IPS-NIHi7 (cell line): ENCODE measurements around the gene TMEM247.
"Not testable (repeated sequence)": the region's sequence is repeated elsewhere in the genome, so short reads cannot be mapped to it uniquely, and the experiment has no call there.

Experiments
- DNase-seq: peaks from one replicate; pipeline ENCODE4 v3.0.0; 2012; ENCODE audit warnings: mixed read lengths; ENCODE audit errors: extremely low spot score

TMEM247 gene

DNA sequence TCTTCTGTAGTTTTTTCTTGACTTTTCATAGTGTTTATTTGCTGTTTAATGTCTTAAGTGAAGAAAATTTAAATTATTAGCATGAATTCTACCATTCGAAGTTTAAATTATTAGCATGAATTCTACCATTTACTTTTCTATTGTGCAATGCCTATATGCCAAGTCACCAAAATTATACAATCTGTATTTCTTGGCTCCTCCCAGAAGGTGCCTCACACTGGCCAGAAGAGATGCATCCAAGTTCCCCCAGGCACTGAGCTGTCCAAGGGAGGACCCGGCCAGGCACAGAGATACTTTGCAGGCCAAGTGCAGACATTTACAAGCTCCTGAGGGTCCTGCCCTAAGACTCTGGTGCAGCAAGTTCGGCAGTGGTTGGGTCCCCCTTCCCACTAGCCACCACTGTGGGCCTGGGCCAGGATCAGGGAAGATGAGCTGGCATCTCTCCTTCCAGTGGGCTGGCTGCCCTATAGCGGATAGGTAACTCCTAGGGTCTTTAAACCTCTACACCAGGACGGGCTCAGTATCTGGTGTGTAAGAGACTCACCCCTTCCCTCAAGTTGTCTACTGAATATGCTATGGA, 31.3 kb downstream of the TMEM247 start:
- DNase-seq = no peak

DNA sequence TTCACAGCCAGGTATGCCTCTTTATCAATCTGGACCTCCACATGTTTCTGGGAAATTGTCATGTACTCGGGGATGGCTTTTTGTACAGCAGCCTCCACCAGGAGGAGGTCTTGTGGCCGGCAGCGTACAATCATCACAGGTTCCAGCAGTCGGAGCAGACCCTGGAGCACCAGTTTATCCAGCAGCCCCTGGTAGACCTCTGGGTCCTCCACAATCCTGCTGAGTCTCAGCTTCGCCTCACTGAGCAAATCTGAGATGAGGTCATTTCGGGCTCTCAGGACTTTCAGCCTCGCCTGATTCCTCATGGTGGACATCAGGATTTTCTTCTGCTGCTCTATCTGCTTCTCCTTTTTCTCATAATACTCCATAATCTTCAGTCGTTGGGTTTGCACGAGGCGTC, 32.8 kb downstream of the TMEM247 start:
- DNase-seq = no peak

DNA sequence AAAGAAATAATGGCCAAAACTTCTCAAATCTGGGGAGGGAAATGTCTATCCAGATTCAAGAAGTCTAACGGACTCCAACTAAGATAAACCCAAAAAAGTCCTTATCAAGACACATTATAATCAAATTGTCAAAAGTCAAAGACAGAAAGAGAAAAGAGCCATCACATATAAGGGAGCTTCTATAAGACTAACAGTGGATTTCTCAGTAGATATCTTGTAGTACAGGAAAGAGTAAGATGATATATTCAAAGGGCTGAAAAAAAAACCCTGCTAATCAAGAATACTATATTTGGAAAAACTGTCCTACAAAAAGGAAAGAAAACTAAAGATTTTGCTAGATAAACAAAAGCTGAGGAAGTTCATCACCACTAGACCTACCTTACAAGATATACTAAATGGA, 35.4 kb downstream of the TMEM247 start:
- no peak for DNase-seq

DNA sequence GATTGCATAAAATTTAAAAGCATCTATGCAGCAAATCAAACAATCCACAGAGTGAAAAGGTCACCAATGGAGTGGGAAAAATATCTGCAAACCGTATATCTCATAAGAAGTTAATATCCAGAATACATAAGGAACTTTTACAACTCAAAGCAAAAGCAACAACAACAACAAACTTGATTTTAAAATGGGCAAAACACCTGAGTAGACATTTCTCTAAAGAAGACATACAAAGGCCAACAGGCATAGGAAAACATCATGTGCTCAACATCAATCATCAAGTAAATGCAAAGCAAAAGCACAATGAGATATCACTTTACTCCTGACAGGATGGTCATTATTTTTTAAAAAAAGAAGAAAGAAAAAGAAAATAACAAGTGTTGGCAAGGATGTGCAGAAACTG, 38.1 kb downstream of the TMEM247 start:
- DNase-seq = no peak

DNA sequence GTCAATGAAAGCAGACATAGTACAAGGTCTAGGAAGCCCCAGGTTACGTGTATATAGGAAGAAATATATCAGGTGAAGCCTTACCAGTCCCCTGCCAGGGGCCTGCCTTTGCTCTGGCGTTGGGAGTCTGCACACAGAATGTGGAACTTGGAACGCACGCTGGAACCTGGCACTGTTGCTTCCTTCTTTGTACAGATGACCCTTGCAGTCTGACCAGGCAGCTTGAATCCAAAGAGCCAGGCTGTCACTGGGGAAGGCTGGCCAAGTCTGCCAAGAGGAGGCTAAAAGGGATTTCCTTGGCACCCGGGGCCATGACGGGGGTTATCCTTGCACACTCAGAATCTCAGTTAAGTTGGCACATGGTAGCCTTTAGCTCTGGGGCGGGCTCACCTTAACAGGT, 39.5 kb downstream of the TMEM247 start:
- no peak for DNase-seq

DNA sequence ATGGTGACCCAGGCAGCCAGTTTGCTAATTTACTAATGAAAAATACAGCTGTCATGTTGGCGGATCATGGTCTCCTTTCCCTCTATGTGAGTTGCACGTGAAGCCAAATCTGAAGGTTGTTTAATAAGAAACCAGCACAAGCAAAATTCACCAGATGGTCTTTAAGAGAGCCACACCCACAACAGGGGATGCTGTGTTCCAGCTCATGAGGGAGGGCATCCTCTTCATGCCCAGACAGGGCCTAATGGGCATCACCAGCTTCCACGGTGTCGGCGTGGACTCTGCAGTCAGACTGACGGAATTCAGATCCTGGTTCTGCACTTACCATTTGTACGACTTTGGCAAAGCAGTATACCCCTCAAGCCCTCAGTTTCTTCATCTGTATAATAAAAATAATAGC, 39.9 kb downstream of the TMEM247 start:
- DNase-seq = no peak

DNA sequence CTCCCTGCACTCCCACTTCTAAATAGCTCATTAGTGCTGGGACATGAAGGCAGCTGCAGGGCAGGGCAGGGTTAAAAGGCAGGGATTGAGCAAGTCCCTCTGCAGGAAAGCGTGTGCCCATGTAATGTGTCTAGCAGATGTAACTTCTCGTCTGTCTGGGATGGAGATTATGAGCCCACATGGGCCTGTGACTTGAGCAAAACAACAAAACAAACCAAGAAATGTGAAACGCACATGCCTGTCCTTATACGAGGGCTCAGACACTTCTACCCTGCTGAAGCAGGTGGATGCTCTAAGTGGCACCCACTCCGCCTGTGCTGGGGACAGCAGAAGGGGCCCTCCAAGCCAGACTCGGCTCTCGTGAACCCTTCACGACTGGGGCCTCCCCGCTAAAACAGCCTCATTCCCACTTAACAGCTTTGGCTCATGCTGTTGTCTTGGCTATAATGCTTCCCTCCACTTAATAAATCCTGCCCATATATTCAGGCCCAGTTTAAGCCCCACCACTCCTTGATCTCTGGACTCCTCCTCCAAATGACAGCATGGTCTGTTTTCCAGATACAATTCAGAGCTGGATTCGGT, 40.9 kb downstream of the TMEM247 start:
- no peak for DNase-seq

DNA sequence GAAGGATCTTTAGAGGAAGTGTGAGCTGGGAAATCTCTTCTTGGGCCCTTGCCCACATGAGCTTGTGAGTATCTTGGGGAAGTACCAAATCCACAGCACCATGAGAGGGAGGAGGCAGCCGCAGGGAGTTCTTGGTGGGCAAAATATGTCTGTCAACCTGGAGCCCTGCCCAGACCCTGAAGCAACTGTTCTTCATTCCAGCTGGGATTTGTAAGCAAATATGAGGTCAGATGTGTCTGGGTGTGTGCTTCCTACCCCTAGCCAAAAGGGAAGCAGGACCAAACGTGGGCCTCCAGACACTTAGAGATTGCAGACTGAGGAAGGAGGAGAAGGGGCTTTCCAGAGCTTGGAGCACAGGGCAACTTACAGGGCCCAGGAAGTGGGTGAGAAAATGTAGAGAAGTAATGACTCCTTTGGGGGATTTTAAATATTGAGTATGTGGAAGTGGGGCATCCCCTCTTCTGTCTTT, 41.9 kb downstream of the TMEM247 start:
- no peak for DNase-seq

DNA sequence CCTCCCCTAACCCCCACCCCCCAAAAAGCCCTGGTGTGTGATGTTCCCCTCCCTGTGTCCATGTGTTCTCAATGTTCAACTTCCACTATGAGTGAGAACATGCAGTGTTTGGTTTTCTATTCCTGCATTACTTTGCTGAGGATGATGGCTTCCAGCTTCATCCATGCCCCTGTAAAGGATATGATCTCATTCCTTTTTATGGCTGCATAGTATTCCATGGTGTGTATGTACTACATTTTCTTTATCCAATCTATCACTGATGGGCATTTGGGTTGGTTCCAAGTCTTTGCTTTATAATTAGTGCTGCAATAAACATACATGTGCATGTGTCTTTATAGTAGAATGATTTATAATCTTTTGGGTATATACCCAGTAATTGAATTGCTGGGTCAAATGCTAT, 43.0 kb downstream of the TMEM247 start:
- not testable (repeated sequence) for DNase-seq

DNA sequence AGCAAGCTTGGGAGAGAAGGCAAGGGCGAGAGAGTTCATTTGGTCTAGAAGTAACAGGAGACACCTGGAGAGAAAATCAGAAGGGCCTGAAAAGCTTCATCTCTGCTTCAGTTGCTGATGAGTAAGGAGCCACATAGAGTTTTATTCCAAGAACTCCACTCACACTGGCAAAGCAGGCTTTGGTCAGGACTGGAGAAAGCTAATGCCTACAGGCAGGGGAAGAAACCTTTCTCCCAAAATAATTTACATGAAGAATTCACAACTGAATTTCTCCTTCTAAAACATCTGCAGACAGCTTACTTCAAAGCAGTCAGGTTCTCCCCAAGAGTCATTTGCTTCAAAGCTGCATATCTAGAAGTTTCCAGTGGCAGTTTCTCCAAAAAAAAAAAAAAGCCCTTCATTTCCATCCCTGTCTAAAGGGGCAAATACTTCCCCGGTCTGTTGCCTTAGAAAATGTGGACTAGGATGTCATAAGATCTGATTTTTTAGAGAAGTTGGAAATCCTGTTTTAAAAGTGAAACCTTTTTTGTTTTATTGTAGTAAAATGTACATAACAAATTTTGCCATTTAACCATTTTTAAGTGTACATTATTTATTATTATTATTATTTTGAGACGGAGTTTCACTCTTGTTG, 46.3 kb downstream of the TMEM247 start:
- DNase-seq = no peak

DNA sequence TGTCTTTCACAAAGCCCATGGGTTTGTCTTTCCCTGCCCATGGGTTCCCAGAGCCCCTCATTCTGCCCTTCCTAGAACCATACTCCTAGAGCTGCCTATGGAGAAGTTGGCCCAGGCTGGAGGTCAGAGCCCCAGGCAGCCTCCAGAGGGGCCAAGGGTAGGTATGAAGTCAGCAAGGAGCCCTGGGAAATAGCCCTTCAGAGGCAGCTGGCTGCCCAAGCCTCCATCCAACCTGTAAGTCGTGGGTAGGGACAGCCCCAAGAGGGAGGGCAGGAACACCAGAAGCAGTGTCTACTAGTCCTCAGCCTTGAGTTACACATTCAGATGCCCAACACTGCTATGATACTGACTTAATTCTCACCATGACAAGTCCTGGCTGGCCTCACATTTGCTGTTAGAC, 49.5 kb downstream of the TMEM247 start:
- DNase-seq = no peak

DNA sequence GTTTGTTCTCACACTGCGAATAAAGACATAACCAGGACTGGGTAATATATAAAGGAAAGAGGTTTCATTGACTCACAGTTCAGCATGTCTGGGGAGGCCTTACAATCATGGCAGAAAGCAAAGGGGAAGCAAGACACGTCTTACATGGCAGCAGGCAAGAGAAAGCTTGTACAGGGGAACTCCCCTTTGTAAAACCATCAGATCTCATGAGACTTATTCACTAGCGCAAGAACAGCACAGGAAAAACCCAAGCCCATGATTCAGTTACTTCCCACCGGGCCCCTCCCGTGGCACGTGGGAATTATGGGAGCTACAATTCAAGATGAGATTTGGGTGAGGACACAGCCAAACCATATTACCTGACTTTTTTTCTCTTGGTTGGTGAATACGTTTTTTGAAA, 51.3 kb downstream of the TMEM247 start:
- no peak for DNase-seq

DNA sequence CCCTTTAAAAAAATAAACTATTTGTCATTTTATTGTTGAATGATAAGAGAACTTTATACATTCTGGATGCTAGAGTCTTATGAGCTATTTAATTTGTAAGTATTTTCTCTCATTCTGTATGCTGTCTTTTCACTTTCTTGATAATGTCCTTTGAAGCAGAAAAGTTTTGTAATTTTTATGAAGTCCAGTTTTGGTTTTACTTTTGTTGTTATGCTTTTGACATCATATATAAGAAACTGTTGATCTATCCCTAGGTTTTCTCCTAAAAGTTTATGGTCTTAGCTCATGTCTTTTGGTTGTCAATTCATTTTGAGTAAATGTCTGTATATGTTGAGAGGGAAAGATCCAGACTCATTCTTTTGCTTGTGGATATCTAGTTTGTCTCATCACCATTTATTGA, 52.5 kb downstream of the TMEM247 start:
- DNase-seq = no peak
